Measurements from ENCODE around the gene P2RX1. TPM values are rescaled to one million over a fixed set of nuclear protein-coding genes. Genes with fewer than 3 reads are reported as not detected.

The P2RX1 gene
- total RNA-seq, 1 experiment from 2014 or later = not detected

DNA sequence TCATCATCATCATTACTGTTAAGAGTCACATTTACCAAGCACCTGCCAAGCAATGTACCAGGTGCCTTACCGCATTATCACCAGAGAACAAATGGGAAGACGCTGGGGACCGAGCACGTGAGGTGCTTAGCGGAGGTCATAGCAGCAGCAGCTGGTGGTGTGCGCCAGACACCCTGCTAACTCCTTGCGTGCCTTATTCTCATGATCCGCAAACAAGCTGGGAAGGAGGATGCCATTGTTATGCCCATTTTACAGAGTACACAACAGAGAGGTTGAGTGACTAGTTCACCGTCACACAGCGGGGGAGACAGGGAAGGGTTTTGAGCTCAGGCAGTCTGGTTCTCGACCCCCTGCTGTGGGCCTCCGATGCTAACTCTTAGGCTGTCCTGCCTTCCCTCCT, 40.7 kb upstream of the P2RX1 start:
- intact Hi-C loops (cut with micrococcal nuclease; ENCODE audit: unreplicated experiment) = loop anchor here (5.0 kb wide), 1 partner anchor 65 kb away; the partner anchor contains the start of gene CAMKK1
- Histone ChIP-seq H3K9me2 (ENCODE audit: insufficient read depth) (no peaks in the 10 kb centered on the region), H3K79me2 (ENCODE audit: low read depth) (no peaks in the 10 kb centered on the region), H3K27ac (no peak overlapping the region), H2AFZ (no peak overlapping the region), H3K4me1 (replicated peaks; ENCODE audit: insufficient read depth) (peaks cover 20% of the 10 kb centered on the region), H4K20me1 (ENCODE audit: insufficient read depth) (no peaks in the 10 kb centered on the region), H3K9me3 (ENCODE audit: insufficient read depth, low read depth) (no peaks in the 10 kb centered on the region), H3F3A (ENCODE audit: insufficient read depth, low read depth) (peaks cover 35% of the 10 kb centered on the region), H3K4me2 (no peak overlapping the region), H3K27me3 (ENCODE audit: insufficient read depth, low read depth) (no peaks in the 10 kb centered on the region), H3K4me3 (no peak overlapping the region), H3K36me3 (ENCODE audit: low read depth) (no peaks in the 10 kb centered on the region)
- no peak for DNase-seq
- CTCF ChIA-PET = no interaction called here
- no TSS peak for BruUV-seq (replicated peaks)
- TF ChIP-seq, protein P1, sequence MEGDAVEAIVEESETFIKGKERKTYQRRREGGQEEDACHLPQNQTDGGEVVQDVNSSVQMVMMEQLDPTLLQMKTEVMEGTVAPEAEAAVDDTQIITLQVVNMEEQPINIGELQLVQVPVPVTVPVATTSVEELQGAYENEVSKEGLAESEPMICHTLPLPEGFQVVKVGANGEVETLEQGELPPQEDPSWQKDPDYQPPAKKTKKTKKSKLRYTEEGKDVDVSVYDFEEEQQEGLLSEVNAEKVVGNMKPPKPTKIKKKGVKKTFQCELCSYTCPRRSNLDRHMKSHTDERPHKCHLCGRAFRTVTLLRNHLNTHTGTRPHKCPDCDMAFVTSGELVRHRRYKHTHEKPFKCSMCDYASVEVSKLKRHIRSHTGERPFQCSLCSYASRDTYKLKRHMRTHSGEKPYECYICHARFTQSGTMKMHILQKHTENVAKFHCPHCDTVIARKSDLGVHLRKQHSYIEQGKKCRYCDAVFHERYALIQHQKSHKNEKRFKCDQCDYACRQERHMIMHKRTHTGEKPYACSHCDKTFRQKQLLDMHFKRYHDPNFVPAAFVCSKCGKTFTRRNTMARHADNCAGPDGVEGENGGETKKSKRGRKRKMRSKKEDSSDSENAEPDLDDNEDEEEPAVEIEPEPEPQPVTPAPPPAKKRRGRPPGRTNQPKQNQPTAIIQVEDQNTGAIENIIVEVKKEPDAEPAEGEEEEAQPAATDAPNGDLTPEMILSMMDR (conservative IDR thresholded peaks at IDR 0.05) = no peak
- no peak for TF ChIP-seq EZH2 (IDR thresholded peaks at IDR 0.05; ENCODE audit: low read depth)
- POLR2A ChIA-PET (ENCODE audit: unreplicated experiment) = interaction anchor here (0.6 kb wide), 1 partner anchor 66 kb away, joined by 4 read pairs; no protein-coding TSS in a partner anchor

GRCh38 chr17:3956327-3956957, 40.2 kb upstream of the P2RX1 start:
- Histone ChIP-seq H3K36me3 (ENCODE audit: low read depth) (no peaks in the 10 kb centered on the region), H3K79me2 (ENCODE audit: low read depth) (no peaks in the 10 kb centered on the region), H4K20me1 (ENCODE audit: insufficient read depth) (no peaks in the 10 kb centered on the region), H3K27me3 (ENCODE audit: insufficient read depth, low read depth) (no peaks in the 10 kb centered on the region), H3K9me2 (ENCODE audit: insufficient read depth) (no peaks in the 10 kb centered on the region), H3K4me3 (no peak overlapping the region), H3K4me1 (replicated peaks; ENCODE audit: insufficient read depth) (peaks cover 20% of the 10 kb centered on the region), H3F3A (ENCODE audit: insufficient read depth, low read depth) (peaks cover 35% of the 10 kb centered on the region), H2AFZ (no peak overlapping the region), H3K9me3 (ENCODE audit: insufficient read depth, low read depth) (no peaks in the 10 kb centered on the region), H3K27ac (no peak overlapping the region), H3K4me2 (no peak overlapping the region)
- DNase-seq = no peak
- ChIA-PET CTCF (no interaction called here), POLR2A (ENCODE audit: unreplicated experiment) (interaction anchor here (0.6 kb wide), 1 partner anchor 66 kb away, joined by 4 read pairs; no protein-coding TSS in a partner anchor)
- intact Hi-C loops (cut with micrococcal nuclease; ENCODE audit: unreplicated experiment) = loop anchor here (5.0 kb wide), 1 partner anchor 64 kb away; the partner anchor contains the start of gene CAMKK1
- TF ChIP-seq EZH2 (IDR thresholded peaks at IDR 0.05; ENCODE audit: low read depth) = no peak
- TF ChIP-seq, protein P1 (conservative IDR thresholded peaks at IDR 0.05) = no peak
- BruUV-seq (replicated peaks) = no TSS peak

DNA sequence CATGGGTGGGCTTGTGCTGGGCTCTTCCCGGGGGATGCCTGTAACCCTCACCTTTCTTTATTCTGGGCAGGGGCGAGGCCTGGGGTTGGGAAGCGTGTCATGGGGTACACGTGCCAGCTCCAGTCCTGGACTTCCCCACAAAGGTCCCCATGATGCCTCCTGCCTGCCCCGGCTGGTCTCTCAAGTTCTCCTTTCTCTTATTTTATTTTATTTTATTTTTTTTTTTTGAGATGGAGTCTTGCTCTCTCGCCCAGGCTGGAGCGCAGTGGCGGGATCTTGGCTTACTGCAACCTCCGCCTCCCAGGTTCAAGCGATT, 39.4 kb upstream of the P2RX1 start:
- ChIA-PET POLR2A (ENCODE audit: unreplicated experiment) (no interaction called here), CTCF (no interaction called here)
- no peak for DNase-seq
- no peak overlapping the region for H3K4me2 ChIP-seq
- H4K20me1 ChIP-seq (ENCODE audit: insufficient read depth) = no peaks in the 10 kb centered on the region
- H3K4me1 ChIP-seq (replicated peaks; ENCODE audit: insufficient read depth) = peaks cover 16% of the 10 kb centered on the region
- no TSS peak for BruUV-seq (replicated peaks)
- H3K27ac ChIP-seq = no peak overlapping the region
- no peaks in the 10 kb centered on the region for H3K36me3 ChIP-seq (ENCODE audit: low read depth)
- peaks cover 31% of the 10 kb centered on the region for H3F3A ChIP-seq (ENCODE audit: insufficient read depth, low read depth)
- H2AFZ ChIP-seq = no peak overlapping the region
- H3K27me3 ChIP-seq (ENCODE audit: insufficient read depth, low read depth) = no peaks in the 10 kb centered on the region
- no peaks in the 10 kb centered on the region for H3K9me2 ChIP-seq (ENCODE audit: insufficient read depth)
- H3K9me3 ChIP-seq (ENCODE audit: insufficient read depth, low read depth) = no peaks in the 10 kb centered on the region
- H3K4me3 ChIP-seq = no peak overlapping the region
- H3K79me2 ChIP-seq (ENCODE audit: low read depth) = no peaks in the 10 kb centered on the region
- intact Hi-C loops (cut with micrococcal nuclease; ENCODE audit: unreplicated experiment) = loop anchor here (5.0 kb wide), 1 partner anchor 63 kb away; the partner anchor contains the start of gene CAMKK1
- TF ChIP-seq, protein P1 (conservative IDR thresholded peaks at IDR 0.05) = no peak
- TF ChIP-seq EZH2 (IDR thresholded peaks at IDR 0.05; ENCODE audit: low read depth) = no peak

All from PC-9 (cell line).